Cerebellar nuclear complex (tissue), 1 donor: ENCODE data around the gene AP3B1.
"Not testable (repeated sequence)": the region's sequence is repeated elsewhere in the genome, so short reads cannot be mapped to it uniquely, and the experiment has no call there.

Experiments used
- DNase-seq, 2 experiments: peaks; one replicate each; lab custom pipeline; 2025; lab: John Stamatoyannopoulos, UW

Gene AP3B1

DNA sequence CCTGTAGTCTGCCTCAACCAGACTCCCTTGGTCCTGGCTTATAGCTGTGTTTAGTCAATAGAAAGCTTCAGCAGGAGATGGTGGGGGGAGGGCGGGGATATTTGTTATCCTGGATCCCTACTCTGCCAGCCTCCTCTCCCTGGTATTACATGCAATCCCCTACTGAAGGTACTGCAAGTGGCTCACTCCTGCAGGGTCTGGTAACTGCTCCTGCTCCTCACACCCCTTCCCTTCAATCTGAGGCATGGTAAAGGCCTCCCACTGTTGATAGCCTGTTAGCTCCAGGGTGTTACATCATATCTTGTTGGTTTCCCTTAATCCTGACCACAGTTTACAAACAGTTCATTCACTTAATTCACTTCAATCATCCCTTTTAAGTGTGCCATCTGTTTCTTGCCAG, 137.5 kb downstream of the AP3B1 start:
- no peak for DNase-seq

DNA sequence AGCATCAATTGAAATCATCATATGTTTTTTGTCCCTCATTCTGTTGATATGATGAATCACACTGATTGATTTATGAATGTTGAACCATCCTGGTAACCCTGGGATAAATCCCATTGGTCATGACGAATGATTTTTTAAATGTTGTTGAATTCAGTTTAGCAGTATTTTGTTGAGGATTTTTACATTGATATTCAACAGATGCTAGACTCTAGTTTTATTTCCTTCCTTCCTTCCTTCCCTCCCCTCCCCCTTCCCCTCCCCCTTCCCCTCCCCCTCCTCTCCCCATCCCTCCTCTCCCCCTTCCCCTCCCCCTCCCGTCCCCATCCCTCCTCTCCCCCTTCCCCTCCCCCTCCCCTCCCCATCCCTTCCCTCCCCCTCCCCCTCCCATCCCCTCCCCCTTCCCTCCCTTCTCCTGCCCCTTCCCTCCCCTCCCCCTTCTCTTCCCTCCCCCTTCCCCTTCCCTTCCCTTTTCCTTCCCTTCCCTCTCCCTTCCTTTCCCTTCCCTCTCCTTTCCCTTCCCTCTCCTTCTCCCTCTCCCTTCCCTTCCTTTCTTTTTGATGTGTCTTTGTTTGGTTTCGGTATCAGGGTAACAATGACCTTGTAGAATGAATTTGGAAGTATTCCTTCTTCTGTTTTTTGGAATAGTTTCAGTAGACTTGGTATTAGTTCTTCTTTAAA, 142.8 kb downstream of the AP3B1 start:
- no peak for DNase-seq

DNA sequence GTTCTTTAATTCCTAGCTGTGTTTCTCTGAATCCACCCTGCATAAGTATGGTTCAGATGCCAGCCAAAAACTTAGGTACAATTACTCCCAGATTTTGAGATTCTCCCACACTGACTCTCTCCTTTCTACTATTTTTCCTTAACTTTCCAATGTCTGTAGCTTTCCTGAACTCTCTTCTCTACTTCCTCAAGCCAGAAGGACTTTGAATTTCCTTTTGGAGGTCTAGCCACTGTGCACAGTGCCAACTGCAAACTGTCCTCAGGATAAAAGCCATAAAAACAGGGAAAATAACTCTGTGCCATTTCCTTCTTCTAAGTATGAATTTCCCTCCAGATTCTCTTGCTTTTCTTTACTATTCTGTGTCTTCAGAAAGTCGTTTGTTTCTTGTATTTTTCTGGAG, 157.2 kb downstream of the AP3B1 start:
- no peak for DNase-seq

DNA sequence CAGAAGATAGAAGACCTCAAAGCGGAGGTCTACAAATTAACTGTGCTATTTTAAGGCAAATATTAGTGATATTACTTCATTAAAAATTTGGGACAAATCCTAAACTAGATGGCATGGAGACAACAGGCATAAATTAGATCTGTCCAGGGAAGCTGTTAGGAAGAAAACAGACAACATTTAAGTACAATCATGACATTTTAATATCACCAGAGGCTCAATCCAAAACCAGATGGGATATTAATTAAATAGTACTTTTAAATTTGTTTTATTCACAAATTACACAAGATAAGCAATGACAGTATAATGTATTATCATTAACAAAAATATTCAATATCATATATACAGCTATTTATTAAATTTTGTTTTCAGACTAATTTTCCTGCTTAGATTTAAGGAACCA, 161.1 kb downstream of the AP3B1 start:
- no peak for DNase-seq

DNA sequence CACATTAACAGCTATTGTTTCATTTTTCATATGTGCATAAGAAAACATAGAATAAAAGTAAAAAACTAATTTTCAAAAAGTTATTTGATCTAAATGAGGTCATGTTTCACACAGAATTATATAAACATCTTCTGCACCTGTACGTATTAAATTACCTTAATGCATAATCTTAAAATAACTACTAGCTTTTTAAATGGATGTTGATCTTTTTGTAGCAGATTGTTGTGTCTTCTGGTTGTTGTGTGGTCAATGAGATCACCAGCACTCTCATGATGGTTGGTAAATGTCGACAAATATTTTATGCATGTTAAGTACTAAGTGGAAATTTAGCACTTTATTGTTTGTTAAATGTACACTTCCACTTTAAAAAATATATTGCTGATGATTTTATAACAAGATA, 162.0 kb downstream of the AP3B1 start:
- DNase-seq: no peak

DNA sequence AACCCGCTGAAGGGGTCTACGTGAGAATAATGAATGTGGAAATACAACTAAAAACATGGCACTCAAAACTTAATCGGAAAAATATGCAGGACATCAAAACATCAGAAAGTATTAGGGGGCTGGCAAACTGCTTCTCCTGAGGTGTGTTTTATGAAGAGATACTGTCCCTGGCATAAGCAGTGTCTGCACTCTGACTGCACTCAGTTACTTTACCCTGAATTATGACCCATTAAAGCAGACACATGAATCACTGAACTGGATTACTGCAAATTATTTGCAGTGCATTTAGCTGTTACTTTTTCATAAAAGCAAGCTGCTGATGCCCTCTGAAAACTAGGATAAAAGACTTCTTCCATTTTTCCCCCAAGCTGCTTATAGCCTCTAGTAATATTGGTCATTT, 164.9 kb downstream of the AP3B1 start:
- no peak for DNase-seq

DNA sequence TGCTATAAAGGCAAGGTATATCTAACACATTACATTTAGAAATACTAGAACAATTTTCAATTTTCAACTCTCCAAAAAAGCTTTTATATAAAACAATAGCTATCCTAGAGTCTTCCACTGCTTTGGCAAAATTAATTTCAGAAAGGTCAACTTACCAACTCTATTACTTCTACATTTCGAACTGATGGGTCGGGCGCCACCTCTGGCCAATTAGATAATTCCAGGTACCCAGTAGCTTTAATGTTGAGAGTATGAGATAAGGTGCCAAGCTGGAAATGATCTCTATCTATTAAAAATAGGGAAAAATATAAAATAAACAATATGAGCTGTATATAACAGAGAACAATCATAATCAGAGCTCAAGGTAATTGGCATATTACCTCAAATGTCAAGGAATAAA, 166.6 kb downstream of the AP3B1 start:
- no peak for DNase-seq

DNA sequence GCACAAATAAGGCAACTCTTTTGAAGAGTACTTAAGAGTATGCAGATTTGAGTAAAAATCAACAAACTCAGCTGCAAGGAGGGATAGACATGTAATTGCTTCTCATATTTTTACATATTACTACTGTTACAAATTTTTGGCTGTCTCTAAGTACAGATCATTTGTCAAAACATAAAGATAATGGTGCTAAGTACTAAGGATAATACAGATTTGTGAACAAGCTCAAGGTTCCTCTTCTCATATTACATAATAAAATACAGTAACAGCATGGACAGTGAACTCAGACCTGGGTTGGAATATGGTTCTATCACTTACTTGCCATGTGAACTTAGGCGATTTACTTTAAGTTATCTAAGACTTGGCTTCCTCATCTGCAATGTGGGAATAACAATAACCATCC, 168.0 kb downstream of the AP3B1 start:
- DNase-seq: no peak

DNA sequence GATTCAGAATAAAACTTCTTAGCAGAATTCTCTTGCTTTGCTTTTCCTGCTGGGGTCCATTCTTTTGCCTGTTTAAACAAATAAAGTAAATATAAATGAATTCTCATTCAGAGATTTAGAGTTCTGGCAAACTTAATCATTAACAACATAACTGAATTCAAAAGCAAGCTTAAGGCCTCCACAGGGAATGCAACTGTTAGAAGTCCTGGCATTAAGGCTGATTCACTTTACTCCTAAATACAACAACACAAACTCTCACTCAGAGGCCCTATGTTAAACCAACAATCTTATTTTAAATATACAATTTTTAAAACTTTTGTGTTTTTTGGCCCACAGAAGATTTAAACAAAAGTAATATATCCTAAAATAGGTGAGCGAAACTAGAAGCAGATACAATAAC, 178.3 kb downstream of the AP3B1 start:
- DNase-seq: no peak

DNA sequence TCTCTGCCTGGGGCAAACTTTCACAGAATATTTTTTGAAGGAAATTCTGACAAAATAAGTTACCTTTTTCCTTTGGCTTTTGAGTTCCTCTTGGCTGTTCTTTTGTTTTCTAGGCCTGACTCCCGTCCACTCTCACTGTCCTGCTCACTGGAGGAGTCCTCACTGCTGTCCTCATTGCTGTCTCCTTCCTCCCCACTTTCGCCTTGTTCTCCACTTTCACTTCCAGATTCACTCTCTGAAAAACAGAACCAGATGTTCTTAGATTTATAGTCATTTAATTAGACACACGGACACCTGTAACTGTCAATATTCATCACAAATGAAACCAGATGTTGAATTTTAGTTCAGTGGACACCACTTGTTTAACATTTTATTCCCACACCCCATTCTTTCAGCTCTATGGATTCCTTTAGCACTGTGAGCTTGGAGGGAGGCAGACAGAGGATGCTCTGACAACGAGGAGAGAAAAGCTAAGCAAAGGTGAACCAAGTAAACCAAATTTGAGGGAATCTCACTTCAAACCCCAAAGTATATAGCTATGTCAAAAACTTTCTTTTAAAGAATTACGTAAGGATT, 180.7 kb downstream of the AP3B1 start:
- DNase-seq: no peak

DNA sequence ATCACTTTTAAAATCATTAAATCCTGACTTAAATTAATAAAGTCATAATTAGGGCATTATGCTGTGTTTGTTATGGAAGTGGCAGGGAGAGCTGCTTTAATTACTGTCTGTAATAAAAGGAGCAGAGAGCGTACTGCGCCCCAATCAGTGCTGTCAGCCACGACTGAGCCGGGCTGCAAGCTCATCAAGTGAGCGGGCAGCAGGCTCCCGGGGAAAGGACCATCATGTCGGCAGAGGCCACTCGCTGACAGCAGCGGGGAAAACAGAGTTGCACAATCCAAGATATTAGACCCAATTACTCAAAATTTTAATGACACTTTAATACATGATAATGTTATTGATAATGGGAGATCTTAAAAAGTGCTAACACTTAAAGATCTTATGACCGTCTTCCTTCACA, 181.6 kb downstream of the AP3B1 start:
- DNase-seq: no peak

DNA sequence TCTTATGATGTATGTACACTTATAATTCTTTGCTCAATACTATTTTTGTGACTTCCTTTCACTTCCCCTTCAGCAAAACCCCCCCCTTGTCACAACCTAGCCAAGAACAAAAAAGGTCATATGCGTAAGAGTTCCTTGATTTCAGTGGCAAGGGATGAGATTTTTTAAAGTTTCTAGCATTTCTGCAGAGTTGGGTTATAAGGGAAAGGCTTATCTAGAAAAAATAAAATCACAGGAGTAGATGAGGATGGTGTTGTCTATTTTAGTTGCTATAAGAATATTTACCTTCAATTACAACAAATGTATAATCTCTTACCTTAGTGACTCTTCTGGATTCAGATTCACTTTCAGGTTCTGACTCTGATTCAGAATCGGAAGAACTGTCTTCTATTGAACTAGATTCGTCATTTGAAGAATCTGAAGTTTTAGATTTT, 184.6 kb downstream of the AP3B1 start:
- DNase-seq: no peak

DNA sequence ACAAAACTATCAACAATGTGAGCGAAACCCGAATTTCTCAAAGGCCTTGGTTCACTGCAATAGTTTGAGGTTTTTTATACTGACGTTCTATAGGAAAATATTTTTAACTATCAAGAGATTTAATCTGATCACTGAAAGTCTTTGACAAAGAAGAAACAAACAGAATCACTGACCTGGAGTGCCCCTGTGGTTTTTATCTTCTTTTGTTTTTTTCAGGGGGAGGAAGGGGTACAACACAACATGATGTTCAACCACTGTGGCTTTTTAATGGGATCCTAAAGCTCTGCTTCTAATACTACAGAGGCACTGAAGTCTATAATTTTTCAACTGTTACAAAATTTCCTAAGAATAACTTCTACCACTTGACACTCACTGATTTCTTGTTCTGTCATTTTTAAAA, 185.9 kb downstream of the AP3B1 start:
- DNase-seq: no peak

DNA sequence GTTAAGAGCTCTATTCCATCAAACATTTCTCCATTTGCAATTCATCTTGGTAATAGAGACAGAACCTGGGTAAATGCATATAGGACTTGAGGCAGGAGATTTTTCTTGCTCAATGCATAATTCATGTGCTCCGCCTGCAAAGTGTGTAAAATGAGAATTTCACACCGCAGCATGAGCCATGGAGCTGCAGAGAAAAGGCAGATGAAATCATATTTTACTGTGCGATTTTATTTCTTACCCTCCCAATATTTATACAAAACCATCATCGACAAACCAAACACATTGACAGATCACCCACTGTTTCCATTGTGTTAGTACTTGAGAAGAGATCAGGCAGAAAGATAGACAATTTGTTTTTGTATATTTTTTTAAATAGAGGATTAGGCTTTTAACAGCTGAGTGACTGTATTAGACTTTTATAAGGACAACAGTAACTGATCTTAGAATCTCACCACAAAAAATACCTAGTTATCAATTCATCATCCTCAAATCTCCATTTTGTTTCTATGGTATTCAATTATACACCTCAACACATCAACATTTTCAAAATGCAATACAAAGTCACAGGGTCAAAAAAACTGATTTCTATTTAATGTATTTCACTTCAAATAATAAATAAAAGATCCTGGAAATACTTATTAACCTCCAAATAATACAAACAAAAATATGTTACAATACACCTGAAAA, 191.1 kb downstream of the AP3B1 start:
- DNase-seq: no peak

DNA sequence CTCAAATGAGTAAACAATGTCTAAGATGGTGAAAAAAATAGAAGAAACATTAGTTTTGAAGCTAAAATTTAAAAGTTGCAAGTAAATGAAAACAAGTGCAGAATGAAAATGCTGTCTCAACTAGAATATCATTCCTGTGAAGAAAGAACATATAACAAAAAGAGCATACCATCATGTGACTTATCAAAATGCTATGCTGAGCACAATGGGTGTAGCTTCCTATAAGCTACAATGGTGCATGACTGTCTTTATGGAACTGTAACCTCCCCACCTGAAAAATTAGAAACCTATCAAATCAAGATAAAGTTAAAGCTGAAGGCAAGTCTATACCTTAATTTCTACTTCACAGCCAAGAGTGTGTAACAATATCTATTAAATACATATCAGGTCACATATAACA, 192.0 kb downstream of the AP3B1 start:
- DNase-seq: no peak

DNA sequence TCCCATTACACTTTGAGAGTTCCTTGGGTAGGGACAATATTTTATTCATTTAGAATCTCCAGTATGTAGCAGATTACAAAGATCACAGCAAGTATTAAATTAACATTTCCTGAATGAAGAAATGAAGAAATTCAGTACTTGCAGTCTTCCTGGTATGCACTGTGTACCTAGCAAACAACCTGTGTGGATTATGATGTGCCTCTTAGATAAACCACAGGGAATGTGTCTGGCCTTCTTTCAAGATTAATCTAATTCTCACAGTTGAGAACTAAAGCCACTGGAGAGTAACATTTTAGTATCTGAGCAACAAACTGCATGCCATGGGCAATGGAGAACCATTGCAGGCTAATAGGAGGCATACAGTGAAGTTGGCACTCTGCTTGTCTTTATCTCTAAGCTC, 199.4 kb downstream of the AP3B1 start:
- no peak for DNase-seq

DNA sequence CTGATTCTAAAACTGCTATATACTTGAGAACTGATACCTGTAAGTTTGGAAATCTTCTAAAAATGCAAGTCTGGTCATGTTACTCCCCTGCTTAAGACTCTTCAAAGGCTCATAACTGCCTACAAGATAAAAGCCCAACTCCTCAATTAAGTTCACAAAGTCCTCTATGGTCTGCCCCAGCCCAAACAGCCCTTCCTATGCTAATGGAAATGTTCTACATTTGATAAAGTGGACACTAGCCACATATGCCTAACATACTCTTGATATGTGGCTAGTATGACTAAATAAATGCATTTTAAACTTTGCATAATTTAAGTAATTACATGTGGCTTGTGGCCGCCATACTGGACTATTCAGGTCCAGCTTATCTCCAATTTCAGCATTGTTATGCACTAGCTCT, 204.5 kb downstream of the AP3B1 start:
- no peak for DNase-seq

DNA sequence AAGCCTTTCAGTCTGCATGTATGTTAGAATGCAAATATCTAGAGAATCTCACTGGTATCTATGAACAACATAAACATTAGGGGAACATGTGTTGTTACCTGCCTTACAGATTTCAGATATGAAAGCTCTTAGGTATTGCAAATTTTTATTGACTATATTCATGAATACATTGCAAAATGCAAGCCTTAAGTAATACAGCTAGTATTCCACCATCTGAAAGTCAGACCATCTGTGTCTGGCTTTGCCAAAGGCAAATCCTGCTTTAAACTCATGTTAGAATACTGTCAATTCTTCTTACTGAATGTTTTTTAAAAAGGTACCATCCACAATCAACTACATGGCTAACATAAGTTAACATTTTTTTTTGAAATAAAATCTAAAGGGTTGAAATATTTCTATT, 215.6 kb downstream of the AP3B1 start:
- no peak for DNase-seq

DNA sequence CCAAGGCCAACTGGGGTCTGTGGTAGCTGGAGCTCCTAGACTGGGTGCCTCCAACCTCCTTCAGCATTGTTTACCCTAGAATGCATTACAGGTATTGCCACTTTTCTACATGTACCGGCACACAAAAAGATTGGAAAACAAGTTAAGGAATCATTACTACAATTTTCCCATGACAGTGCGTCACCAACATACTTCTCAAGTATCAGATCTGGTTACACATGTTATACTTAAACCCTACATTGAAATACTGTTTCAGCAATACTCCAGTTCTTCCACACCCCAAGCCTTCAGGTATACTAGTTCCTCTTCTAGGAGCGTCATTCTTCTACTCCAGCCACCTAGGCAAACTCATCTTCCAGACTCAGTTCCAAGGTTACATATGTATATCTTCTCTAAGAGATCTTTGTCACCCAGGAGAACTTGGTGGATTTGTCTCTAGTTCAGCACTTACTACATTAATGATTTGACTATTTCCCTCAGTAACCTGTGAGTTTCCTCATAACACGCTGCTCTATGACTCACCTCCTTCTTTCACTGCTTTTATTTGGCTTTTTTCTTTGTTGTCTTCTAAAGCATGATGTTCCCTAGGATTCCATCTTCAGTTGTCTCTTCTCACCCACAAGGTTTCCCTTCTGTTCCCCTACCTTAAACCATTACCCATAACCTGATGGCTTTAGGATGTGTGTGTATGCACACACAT, 217.0 kb downstream of the AP3B1 start:
- DNase-seq: no peak

DNA sequence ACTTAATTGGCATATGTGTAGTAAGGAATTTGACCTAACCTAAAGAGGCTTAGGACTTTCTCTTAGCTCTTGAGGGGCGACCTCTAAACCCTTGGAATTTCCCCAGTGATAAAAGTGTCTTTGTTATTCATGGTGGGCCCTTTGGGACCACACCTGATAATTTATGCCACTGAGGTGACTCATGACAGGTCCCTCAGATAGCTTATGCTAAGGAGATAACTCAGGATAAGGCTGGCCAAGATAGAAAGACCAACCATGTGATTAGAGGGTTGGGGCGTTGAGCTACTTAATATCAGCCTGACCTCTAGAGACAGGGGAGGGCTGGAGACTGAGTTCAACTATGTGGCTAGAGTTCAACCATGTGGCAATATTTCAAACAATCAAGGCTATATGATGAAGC, 218.1 kb downstream of the AP3B1 start:
- DNase-seq: no peak

DNA sequence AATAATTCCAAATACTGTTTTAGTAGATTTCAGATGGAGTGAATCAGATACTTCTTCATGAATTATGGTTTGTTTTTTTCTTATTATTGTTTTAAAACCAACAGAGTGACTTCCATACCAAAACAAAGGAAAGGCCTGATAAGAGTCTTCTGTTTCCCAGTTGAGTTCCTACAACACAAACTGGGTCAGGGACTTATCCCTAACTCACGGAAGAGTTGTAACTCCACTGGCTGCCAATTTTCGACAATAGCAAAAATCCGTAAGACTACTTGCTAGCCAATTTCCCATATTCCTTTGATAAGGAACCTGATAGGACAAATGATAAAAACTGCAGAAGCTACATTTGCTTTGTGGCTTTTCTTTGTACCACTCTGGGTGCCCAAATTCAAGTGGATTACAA, 219.2 kb downstream of the AP3B1 start:
- no peak for DNase-seq

DNA sequence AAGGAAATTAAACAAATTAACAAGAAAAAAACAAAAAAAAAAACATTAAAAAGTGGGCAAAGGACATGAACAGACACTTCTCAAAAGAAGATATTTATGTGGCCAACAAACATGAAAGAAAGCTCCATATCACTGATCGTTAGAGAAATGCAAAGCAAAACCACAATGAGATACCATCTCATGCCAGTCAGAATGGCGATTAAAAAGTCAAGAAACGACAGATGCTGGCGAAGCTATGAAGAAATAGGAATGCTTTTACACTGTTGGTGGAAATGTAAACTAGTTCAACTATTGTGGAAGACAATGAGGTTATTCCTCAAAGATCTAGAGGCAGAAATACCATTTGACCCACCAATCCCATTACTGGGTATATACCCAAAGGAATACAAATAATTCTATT, 223.8 kb downstream of the AP3B1 start:
- DNase-seq: not testable (repeated sequence)

DNA sequence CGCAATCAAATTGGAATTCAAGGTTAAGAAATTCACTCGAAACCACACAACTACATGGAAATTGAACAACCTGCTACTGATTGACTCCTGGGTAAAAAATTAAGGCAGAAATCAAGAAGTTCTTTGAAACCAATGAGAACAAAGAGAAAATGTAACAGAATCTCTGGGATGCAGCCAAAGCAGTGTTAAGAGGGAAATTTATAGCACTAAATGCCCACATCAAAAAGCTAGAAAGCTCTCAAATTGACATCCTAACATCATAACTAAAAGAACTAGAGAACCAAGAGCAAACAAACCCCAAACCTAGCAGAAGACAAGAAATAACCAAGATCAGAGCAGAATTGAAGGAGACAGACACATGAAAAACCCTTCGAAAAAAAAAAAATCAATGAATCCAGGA, 226.9 kb downstream of the AP3B1 start:
- not testable (repeated sequence) for DNase-seq
